ENCODE data around the gene TOP1. TPM values are rescaled to one million over a fixed set of nuclear protein-coding genes. Genes with fewer than 3 reads are reported as not detected.

Gene TOP1
- total RNA-seq, 4 donors from 2014 or later = 23.1 to 49.9 (median 31.6) TPM

GRCh38 chr20:41080866-41081265 is 52.2 kb downstream of the TOP1 start:
- Histone ChIP-seq H3K4me1 (peaks cover 0 to 21% (median 0%) of the 10 kb centered on the region in 3 donors), H3K36me3 (peaks cover 0 to 100% (median 9%) of the 10 kb centered on the region in 3 donors), H3K27me3 (no peaks in the 10 kb centered on the region), H3K27ac (no peak overlapping the region), H3K4me3 (no peak overlapping the region), H3K9me3 (no peaks in the 10 kb centered on the region)
- intact Hi-C loops (cut with DNase I) = loop anchor here (5.0 kb wide), 1 partner anchor 94 kb away; no protein-coding TSS in a partner anchor
- no peak for DNase-seq
- TF ChIP-seq POLR2A (IDR thresholded peaks at IDR 0.05) (no peak), CTCF (IDR thresholded peaks at IDR 0.05) (no peak)
- 79 to 97% methylated on average over 2 of the region's 2 CpGs for WGBS, 2 donors

GRCh38 chr20:41081276-41081814 is 52.7 kb downstream of the TOP1 start:
- H3K4me1 ChIP-seq = peaks cover 0 to 20% (median 0%) of the 10 kb centered on the region in 3 donors
- intact Hi-C loops (cut with DNase I) = loop anchor here (5.0 kb wide), 1 partner anchor 94 kb away; no protein-coding TSS in a partner anchor
- H3K27me3 ChIP-seq = no peaks in the 10 kb centered on the region
- no peak overlapping the region for H3K4me3 ChIP-seq
- no peak for DNase-seq
- TF ChIP-seq POLR2A (IDR thresholded peaks at IDR 0.05) (no peak), CTCF (IDR thresholded peaks at IDR 0.05) (no peak)
- H3K27ac ChIP-seq = no peak overlapping the region
- H3K9me3 ChIP-seq = no peaks in the 10 kb centered on the region
- peaks cover 0 to 100% (median 9%) of the 10 kb centered on the region in 3 donors for H3K36me3 ChIP-seq

DNA sequence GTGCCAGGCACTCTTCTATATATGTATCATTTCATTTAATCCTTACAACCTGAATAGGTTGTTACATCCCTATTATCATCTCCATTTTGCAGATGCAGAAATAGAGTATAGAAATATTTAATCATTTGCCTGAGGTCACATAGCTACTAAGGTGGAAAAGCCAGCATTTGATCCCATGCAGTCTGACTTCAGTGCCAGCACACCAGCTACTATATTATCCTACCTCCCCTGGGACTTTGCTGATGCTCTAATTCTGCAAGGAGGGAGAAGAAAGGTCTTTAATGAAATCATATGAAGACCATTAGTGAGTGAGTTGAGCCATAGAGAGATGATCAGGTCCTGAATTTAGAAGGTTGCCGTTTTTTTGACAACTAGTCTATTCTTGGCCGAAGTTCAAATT is 53.7 kb downstream of the TOP1 start:
- no peaks in the 10 kb centered on the region for H3K27me3 ChIP-seq
- DNase-seq = no peak
- peaks cover 0 to 100% (median 9%) of the 10 kb centered on the region in 3 donors for H3K36me3 ChIP-seq
- WGBS, 2 donors = 59 to 63% methylated on average over 2 of the region's 2 CpGs
- intact Hi-C loops (cut with DNase I) = loop anchor here (5.0 kb wide), 1 partner anchor 95 kb away; no protein-coding TSS in a partner anchor
- no peak for TF ChIP-seq POLR2A (IDR thresholded peaks at IDR 0.05)
- no peak for TF ChIP-seq CTCF (IDR thresholded peaks at IDR 0.05)
- no peak overlapping the region for H3K27ac ChIP-seq
- peaks cover 0 to 20% (median 0%) of the 10 kb centered on the region in 3 donors for H3K4me1 ChIP-seq
- H3K9me3 ChIP-seq = no peaks in the 10 kb centered on the region
- H3K4me3 ChIP-seq = no peak overlapping the region

DNA sequence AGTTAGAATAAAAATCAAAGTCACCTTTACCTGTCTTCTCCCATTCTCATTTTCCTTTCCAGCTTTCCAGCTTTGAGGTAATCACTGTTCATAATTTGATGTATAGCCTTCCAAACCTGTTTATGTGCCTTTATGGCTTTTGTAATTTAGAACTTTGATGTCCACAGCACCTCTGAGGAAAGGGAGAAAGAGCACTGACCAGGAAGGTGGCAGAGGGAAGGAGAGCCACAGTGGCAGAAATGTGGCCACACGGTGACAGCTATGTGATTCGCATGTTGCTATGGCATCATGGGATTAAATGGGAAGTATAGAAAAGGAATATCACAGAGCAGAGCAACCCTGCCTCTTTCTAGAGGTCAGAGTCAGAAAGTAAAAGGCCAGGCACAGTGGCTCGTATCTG is 57.0 kb downstream of the TOP1 start:
- no peak for TF ChIP-seq CTCF (IDR thresholded peaks at IDR 0.05)
- TF ChIP-seq POLR2A (IDR thresholded peaks at IDR 0.05) = no peak
- no peak overlapping the region for H3K27ac ChIP-seq

GRCh38 chr20:41086402-41087324 is 58.0 kb downstream of the TOP1 start:
- TF ChIP-seq CTCF (IDR thresholded peaks at IDR 0.05) (no peak), POLR2A (IDR thresholded peaks at IDR 0.05) (no peak)
- DNase-seq = no peak
- peaks cover 0 to 6% (median 0%) of the 10 kb centered on the region in 3 donors for H3K4me1 ChIP-seq
- H3K9me3 ChIP-seq = no peaks in the 10 kb centered on the region
- H3K27ac ChIP-seq = no peak overlapping the region
- no peaks in the 10 kb centered on the region for H3K27me3 ChIP-seq
- 64 to 69% methylated on average over 8 of the region's 8 CpGs for WGBS, 2 donors
- H3K36me3 ChIP-seq = peaks cover 3 to 88% (median 4%) of the 10 kb centered on the region in 3 donors
- H3K4me3 ChIP-seq = no peak overlapping the region
- intact Hi-C loops (cut with DNase I) = no loop called here

More for the DNA sequence above, 57.0 kb downstream of the TOP1 start:
- no peaks in the 10 kb centered on the region for H3K27me3 ChIP-seq
- peaks cover 3 to 95% (median 9%) of the 10 kb centered on the region in 3 donors for H3K36me3 ChIP-seq
- DNase-seq = no peak
- no peak overlapping the region for H3K4me3 ChIP-seq
- H3K9me3 ChIP-seq = no peaks in the 10 kb centered on the region
- WGBS, 2 donors = 86 to 98% methylated on average over 3 of the region's 3 CpGs
- intact Hi-C loops (cut with DNase I) = no loop called here
- H3K4me1 ChIP-seq = peaks cover 0 to 6% (median 0%) of the 10 kb centered on the region in 3 donors
